ENCODE data around the gene LBX2. TPM values are rescaled to one million over a fixed set of nuclear protein-coding genes. Genes with fewer than 3 reads are reported as not detected.

LBX2 gene
- total and polyA plus RNA-seq, 9 of the 15 experiments (the other 6 are each of a cell fraction or from before 2014, with no cell fraction given): 0.39 to 6.2 (median 1.8) TPM; not detected in 1

DNA sequence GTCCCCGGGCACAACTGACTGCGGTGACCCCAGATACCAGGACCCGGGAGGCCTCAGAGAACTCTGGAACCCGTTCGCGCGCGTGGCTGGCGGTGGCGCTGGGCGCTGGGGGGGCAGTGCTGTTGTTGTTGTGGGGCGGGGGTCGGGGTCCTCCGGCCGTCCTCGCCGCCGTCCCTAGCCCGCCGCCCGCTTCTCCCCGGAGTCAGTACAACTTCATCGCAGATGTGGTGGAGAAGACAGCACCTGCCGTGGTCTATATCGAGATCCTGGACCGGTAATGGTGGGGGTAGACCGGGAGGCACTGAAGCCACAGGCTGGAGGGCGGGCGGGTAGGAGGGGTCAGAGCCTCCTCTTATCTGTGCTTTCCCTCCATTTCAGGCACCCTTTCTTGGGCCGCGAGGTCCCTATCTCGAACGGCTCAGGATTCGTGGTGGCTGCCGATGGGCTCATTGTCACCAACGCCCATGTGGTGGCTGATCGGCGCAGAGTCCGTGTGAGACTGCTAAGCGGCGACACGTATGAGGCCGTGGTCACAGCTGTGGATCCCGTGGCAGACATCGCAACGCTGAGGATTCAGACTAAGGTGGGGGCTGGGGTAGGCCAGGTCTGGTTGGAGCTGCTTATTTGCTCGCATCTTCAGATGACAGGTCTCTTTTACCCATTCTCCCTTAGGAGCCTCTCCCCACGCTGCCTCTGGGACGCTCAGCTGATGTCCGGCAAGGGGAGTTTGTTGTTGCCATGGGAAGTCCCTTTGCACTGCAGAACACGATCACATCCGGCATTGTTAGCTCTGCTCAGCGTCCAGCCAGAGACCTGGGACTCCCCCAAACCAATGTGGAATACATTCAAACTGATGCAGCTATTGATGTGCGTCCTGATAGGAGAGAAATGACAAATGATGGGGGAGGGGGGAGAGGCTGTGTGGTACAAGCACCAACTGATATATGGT is 31.1 kb upstream of the LBX2 start (continued):
- TF ChIP-seq, protein P1, sequence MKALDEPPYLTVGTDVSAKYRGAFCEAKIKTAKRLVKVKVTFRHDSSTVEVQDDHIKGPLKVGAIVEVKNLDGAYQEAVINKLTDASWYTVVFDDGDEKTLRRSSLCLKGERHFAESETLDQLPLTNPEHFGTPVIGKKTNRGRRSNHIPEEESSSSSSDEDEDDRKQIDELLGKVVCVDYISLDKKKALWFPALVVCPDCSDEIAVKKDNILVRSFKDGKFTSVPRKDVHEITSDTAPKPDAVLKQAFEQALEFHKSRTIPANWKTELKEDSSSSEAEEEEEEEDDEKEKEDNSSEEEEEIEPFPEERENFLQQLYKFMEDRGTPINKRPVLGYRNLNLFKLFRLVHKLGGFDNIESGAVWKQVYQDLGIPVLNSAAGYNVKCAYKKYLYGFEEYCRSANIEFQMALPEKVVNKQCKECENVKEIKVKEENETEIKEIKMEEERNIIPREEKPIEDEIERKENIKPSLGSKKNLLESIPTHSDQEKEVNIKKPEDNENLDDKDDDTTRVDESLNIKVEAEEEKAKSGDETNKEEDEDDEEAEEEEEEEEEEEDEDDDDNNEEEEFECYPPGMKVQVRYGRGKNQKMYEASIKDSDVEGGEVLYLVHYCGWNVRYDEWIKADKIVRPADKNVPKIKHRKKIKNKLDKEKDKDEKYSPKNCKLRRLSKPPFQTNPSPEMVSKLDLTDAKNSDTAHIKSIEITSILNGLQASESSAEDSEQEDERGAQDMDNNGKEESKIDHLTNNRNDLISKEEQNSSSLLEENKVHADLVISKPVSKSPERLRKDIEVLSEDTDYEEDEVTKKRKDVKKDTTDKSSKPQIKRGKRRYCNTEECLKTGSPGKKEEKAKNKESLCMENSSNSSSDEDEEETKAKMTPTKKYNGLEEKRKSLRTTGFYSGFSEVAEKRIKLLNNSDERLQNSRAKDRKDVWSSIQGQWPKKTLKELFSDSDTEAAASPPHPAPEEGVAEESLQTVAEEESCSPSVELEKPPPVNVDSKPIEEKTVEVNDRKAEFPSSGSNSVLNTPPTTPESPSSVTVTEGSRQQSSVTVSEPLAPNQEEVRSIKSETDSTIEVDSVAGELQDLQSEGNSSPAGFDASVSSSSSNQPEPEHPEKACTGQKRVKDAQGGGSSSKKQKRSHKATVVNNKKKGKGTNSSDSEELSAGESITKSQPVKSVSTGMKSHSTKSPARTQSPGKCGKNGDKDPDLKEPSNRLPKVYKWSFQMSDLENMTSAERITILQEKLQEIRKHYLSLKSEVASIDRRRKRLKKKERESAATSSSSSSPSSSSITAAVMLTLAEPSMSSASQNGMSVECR (CRISPR knock-in tag; IDR thresholded peaks at IDR 0.05): no peak
- TF ChIP-seq, protein P2, sequence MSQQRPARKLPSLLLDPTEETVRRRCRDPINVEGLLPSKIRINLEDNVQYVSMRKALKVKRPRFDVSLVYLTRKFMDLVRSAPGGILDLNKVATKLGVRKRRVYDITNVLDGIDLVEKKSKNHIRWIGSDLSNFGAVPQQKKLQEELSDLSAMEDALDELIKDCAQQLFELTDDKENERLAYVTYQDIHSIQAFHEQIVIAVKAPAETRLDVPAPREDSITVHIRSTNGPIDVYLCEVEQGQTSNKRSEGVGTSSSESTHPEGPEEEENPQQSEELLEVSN (IDR thresholded peaks at IDR 0.05; ENCODE audit: borderline replicate concordance in 1 of 2, extremely low read depth in 1 of 2, insufficient read depth in 1 of 2, insufficient read length in 1 of 2, low read depth in 1 of 2, low read length in 1 of 2, poor library complexity in 1 of 2, severe bottlenecking in 1 of 2): peak; percentile 98
- TF ChIP-seq ESRRB (CRISPR knock-in tag; IDR thresholded peaks at IDR 0.05; ENCODE audit: borderline replicate concordance): no peak
- TF ChIP-seq, protein P3, sequence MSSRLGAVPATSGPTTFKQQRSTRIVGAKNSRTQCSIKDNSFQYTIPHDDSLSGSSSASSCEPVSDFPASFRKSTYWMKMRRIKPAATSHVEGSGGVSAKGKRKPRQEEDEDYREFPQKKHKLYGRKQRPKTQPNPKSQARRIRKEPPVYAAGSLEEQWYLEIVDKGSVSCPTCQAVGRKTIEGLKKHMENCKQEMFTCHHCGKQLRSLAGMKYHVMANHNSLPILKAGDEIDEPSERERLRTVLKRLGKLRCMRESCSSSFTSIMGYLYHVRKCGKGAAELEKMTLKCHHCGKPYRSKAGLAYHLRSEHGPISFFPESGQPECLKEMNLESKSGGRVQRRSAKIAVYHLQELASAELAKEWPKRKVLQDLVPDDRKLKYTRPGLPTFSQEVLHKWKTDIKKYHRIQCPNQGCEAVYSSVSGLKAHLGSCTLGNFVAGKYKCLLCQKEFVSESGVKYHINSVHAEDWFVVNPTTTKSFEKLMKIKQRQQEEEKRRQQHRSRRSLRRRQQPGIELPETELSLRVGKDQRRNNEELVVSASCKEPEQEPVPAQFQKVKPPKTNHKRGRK (tag; IDR thresholded peaks at IDR 0.05): no peak
- TF ChIP-seq NBN (IDR thresholded peaks at IDR 0.05; ENCODE audit: low read depth): no peak
- TF ChIP-seq, protein P4, sequence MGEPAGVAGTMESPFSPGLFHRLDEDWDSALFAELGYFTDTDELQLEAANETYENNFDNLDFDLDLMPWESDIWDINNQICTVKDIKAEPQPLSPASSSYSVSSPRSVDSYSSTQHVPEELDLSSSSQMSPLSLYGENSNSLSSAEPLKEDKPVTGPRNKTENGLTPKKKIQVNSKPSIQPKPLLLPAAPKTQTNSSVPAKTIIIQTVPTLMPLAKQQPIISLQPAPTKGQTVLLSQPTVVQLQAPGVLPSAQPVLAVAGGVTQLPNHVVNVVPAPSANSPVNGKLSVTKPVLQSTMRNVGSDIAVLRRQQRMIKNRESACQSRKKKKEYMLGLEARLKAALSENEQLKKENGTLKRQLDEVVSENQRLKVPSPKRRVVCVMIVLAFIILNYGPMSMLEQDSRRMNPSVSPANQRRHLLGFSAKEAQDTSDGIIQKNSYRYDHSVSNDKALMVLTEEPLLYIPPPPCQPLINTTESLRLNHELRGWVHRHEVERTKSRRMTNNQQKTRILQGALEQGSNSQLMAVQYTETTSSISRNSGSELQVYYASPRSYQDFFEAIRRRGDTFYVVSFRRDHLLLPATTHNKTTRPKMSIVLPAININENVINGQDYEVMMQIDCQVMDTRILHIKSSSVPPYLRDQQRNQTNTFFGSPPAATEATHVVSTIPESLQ (CRISPR knock-in tag; IDR thresholded peaks at IDR 0.05): 0 out of 2 replicates have a peak, but pooled peaks have one; percentile 76
- TF ChIP-seq, protein P5, sequence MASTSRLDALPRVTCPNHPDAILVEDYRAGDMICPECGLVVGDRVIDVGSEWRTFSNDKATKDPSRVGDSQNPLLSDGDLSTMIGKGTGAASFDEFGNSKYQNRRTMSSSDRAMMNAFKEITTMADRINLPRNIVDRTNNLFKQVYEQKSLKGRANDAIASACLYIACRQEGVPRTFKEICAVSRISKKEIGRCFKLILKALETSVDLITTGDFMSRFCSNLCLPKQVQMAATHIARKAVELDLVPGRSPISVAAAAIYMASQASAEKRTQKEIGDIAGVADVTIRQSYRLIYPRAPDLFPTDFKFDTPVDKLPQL (IDR thresholded peaks at IDR 0.05; ENCODE audit: extremely low read depth, insufficient read length): no peak
- no peak for TF ChIP-seq MCM2 (IDR thresholded peaks at IDR 0.05; ENCODE audit: low read depth)
- TF ChIP-seq TEAD4 (IDR thresholded peaks at IDR 0.05; ENCODE audit: low read length): peak; percentile 85
- no peak for TF ChIP-seq TEAD4 (CRISPR knock-in tag; IDR thresholded peaks at IDR 0.05; ENCODE audit: borderline replicate concordance)
- no peak for TF ChIP-seq ZNF311 (CRISPR knock-in tag; IDR thresholded peaks at IDR 0.05)
- no peak for TF ChIP-seq TSC22D4 (tag; IDR thresholded peaks at IDR 0.05)
- peak; percentile 67 for TF ChIP-seq BCOR (IDR thresholded peaks at IDR 0.05)
- TF ChIP-seq U2AF2 (optimal IDR thresholded peaks at IDR 0.05; ENCODE audit: low read depth, low read length): no peak
- TF ChIP-seq ZNF780A (CRISPR knock-in tag; IDR thresholded peaks at IDR 0.05): no peak
- TF ChIP-seq PRMT5 (CRISPR knock-in tag; IDR thresholded peaks at IDR 0.05): no peak
- no peak for TF ChIP-seq MED1 (CRISPR knock-in tag; IDR thresholded peaks at IDR 0.05; ENCODE audit: borderline replicate concordance)

Data from K562 (cell line).